A549 (cell line): ENCODE data around the gene LYL1.

Experiments used
- CHD4 ChIP-seq: fragments of 200-600 bp; sonication (generic); IDR thresholded peaks from 2 replicates; pipeline ENCODE4 v1.6.1; 2016; ENCODE audit warnings: antibody characterized with exemption, mild to moderate bottlenecking, borderline replicate concordance
- KDM5A ChIP-seq: fragments of 200-600 bp; sonication (generic); IDR thresholded peaks from 2 replicates; pipeline ENCODE4 v1.6.1; 2016; ENCODE audit warnings: antibody characterized with exemption, mild to moderate bottlenecking
- POLR2A ChIP-seq: IDR thresholded peaks from 2 replicates; pipeline ENCODE4 v1.6.1; 2012; ENCODE audit warnings: mild to moderate bottlenecking, low read length
- POLR2AphosphoS2 ChIP-seq: conservative IDR thresholded peaks from 2 replicates; pipeline ENCODE4 v1.6.1; 2012; ENCODE audit warnings: low read length, improper control_type of control experiment, inconsistent platforms
- ZFP36 ChIP-seq: fragments of 450-650 bp; IDR thresholded peaks from 2 replicates; pipeline ENCODE4 v1.6.1; 2014; ENCODE audit warnings: borderline replicate concordance; ENCODE audit not compliant: partially characterized antibody
- TF ChIP-seq, protein P1 (sequence below): fragments of >200 bp; sonication (Bioruptor Twin); formaldehyde crosslinking; IDR thresholded peaks from 3 replicates; pipeline ENCODE4 v1.5.1; 2016
- TF ChIP-seq, protein P2 (sequence below): fragments of 250-450 bp; sonication (Bioruptor Pico); IDR thresholded peaks from 2 replicates; pipeline ENCODE4 v1.5.0; 2021; ENCODE audit warnings: mild to moderate bottlenecking, moderate library complexity, borderline replicate concordance
- TF ChIP-seq, protein P3 (sequence below): fragments of 200-600 bp; sonication (generic); IDR thresholded peaks from 2 replicates; pipeline ENCODE4 v1.6.1; 2016; ENCODE audit warnings: antibody characterized with exemption, mild to moderate bottlenecking, moderate library complexity

DNA sequence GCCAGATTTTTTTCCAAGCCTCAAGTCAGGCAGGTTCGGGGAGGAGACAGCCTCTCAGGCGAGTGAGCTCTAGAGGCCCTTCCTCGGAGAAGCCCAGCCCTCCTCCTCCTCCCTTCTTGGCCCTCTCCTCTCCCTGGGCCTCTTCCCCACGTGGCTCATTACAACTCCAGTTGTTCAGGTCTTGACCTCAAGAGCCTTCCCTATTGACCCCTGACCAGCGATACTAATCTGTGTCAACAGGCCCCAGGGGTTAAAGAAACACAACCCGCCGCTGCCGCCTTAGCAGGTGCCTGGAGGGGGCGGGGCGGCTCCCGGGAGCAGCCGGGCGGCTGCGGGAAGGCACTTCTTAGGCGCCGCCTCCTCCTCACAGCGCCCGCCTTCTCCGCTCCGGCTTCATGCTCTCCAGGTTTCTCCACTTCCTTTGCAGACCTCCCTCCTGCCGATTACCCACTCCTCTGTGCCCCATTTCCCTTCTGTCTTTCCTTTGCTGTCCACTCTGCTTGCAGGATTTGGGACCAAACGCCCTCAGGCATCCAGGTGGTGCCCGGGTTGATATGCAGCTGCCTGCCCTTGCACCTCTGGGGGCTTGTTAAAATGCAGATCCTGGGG lies 51.0 kb downstream of the LYL1 start:
- TF ChIP-seq POLR2A (no peak), KDM5A (no peak), ZFP36 (no peak), POLR2AphosphoS2 (no peak), CHD4 (no peak)
- TF ChIP-seq, protein P1, sequence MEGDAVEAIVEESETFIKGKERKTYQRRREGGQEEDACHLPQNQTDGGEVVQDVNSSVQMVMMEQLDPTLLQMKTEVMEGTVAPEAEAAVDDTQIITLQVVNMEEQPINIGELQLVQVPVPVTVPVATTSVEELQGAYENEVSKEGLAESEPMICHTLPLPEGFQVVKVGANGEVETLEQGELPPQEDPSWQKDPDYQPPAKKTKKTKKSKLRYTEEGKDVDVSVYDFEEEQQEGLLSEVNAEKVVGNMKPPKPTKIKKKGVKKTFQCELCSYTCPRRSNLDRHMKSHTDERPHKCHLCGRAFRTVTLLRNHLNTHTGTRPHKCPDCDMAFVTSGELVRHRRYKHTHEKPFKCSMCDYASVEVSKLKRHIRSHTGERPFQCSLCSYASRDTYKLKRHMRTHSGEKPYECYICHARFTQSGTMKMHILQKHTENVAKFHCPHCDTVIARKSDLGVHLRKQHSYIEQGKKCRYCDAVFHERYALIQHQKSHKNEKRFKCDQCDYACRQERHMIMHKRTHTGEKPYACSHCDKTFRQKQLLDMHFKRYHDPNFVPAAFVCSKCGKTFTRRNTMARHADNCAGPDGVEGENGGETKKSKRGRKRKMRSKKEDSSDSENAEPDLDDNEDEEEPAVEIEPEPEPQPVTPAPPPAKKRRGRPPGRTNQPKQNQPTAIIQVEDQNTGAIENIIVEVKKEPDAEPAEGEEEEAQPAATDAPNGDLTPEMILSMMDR: no peak
- TF ChIP-seq, protein P2, sequence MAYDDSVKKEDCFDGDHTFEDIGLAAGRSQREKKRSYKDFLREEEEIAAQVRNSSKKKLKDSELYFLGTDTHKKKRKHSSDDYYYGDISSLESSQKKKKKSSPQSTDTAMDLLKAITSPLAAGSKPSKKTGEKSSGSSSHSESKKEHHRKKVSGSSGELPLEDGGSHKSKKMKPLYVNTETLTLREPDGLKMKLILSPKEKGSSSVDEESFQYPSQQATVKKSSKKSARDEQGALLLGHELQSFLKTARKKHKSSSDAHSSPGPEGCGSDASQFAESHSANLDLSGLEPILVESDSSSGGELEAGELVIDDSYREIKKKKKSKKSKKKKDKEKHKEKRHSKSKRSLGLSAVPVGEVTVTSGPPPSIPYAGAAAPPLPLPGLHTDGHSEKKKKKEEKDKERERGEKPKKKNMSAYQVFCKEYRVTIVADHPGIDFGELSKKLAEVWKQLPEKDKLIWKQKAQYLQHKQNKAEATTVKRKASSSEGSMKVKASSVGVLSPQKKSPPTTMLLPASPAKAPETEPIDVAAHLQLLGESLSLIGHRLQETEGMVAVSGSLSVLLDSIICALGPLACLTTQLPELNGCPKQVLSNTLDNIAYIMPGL (CRISPR knock-in tag): no peak
- TF ChIP-seq, protein P3, sequence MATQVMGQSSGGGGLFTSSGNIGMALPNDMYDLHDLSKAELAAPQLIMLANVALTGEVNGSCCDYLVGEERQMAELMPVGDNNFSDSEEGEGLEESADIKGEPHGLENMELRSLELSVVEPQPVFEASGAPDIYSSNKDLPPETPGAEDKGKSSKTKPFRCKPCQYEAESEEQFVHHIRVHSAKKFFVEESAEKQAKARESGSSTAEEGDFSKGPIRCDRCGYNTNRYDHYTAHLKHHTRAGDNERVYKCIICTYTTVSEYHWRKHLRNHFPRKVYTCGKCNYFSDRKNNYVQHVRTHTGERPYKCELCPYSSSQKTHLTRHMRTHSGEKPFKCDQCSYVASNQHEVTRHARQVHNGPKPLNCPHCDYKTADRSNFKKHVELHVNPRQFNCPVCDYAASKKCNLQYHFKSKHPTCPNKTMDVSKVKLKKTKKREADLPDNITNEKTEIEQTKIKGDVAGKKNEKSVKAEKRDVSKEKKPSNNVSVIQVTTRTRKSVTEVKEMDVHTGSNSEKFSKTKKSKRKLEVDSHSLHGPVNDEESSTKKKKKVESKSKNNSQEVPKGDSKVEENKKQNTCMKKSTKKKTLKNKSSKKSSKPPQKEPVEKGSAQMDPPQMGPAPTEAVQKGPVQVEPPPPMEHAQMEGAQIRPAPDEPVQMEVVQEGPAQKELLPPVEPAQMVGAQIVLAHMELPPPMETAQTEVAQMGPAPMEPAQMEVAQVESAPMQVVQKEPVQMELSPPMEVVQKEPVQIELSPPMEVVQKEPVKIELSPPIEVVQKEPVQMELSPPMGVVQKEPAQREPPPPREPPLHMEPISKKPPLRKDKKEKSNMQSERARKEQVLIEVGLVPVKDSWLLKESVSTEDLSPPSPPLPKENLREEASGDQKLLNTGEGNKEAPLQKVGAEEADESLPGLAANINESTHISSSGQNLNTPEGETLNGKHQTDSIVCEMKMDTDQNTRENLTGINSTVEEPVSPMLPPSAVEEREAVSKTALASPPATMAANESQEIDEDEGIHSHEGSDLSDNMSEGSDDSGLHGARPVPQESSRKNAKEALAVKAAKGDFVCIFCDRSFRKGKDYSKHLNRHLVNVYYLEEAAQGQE: no peak
